OCI-LY1 (cell line): Measurements from ENCODE around the gene P2RY8.

Source experiments
- H2AFZ ChIP-seq: fragments of 200-600 bp; sonication (generic), shearing (Covaris generic); 2 replicates; pipeline ENCODE4 v1.6.0; 2014; ENCODE audit warnings: antibody characterized with exemption, mild to moderate bottlenecking, low read length
- H3F3A ChIP-seq: fragments of 200-600 bp; sonication (generic), shearing (Covaris generic); 2 replicates; pipeline ENCODE4 v1.6.0; 2014; ENCODE audit warnings: mild to moderate bottlenecking, antibody characterized with exemption, low read length, moderate library complexity; ENCODE audit not compliant: insufficient read depth
- H3K27ac ChIP-seq: fragments of 200-600 bp; sonication (generic); 2 replicates; pipeline ENCODE4 v1.5.1; 2014; ENCODE audit warnings: low read length, mixed run types, mild to moderate bottlenecking, low read depth; ENCODE audit not compliant: poor library complexity, severe bottlenecking
- H3K27me3 ChIP-seq: fragments of 200-600 bp; sonication (generic); 2 replicates; pipeline ENCODE4 v1.6.0; 2014; ENCODE audit warnings: antibody characterized with exemption, mild to moderate bottlenecking, low read length, moderate library complexity; ENCODE audit not compliant: insufficient read depth
- H3K36me3 ChIP-seq: fragments of 200-600 bp; sonication (generic); 2 replicates; pipeline ENCODE4 v1.6.1; 2014; ENCODE audit warnings: mild to moderate bottlenecking, antibody characterized with exemption, low read length, moderate library complexity, mixed read lengths; ENCODE audit not compliant: insufficient read depth
- H3K4me1 ChIP-seq: fragments of 200-600 bp; sonication (generic); 2 replicates; pipeline ENCODE4 v1.5.1; 2014; ENCODE audit warnings: mild to moderate bottlenecking, low read length, moderate library complexity; ENCODE audit not compliant: insufficient read depth, severe bottlenecking
- H3K4me2 ChIP-seq: fragments of 200-600 bp; sonication (generic), shearing (Covaris generic); 2 replicates; pipeline ENCODE4 v1.6.1; 2014; ENCODE audit warnings: low read length
- H3K4me3 ChIP-seq: fragments of 200-600 bp; sonication (generic); 2 replicates; pipeline ENCODE4 v1.5.1; 2014; ENCODE audit warnings: low read length, low read depth, mild to moderate bottlenecking, mixed read lengths; ENCODE audit not compliant: poor library complexity, severe bottlenecking
- H3K79me2 ChIP-seq: fragments of 200-600 bp; shearing (Covaris generic); 2 replicates; pipeline ENCODE4 v1.6.1; 2016; ENCODE audit warnings: mixed run types, low read length, mixed read lengths; ENCODE audit not compliant: insufficient read depth
- H3K9ac ChIP-seq: fragments of 200-600 bp; sonication (generic), shearing (Covaris generic); 2 replicates; pipeline ENCODE4 v1.6.1; 2014; ENCODE audit warnings: mild to moderate bottlenecking, low read length, mixed read lengths
- H3K9me2 ChIP-seq: fragments of 200-600 bp; sonication (generic), shearing (Covaris generic); 2 replicates; pipeline ENCODE4 v1.6.1; 2014; ENCODE audit warnings: low read depth, mild to moderate bottlenecking, low read length, mixed read lengths
- H3K9me3 ChIP-seq: fragments of 200-600 bp; shearing (Covaris generic); 2 replicates; pipeline ENCODE4 v1.6.1; 2014; ENCODE audit warnings: low read length, mixed read lengths
- H4K20me1 ChIP-seq: fragments of 200-600 bp; sonication (generic), shearing (Covaris generic); 2 replicates; pipeline ENCODE4 v1.6.0; 2016; ENCODE audit warnings: mild to moderate bottlenecking, low read length; ENCODE audit not compliant: insufficient read depth
- CTCF ChIP-seq: fragments of 200-600 bp; sonication (generic), shearing (Covaris generic); IDR thresholded peaks from 2 replicates; pipeline ENCODE4 v1.5.1; 2017; ENCODE audit warnings: mild to moderate bottlenecking, antibody characterized with exemption, low read length, moderate library complexity, mixed read lengths
- EZH2 ChIP-seq: fragments of 200-600 bp; sonication (generic), shearing (Covaris generic); IDR thresholded peaks from 2 replicates; pipeline ENCODE4 v1.8.0; 2017; ENCODE audit warnings: borderline replicate concordance, mixed run types, mild to moderate bottlenecking, antibody characterized with exemption, low read length, moderate library complexity, mixed read lengths

P2RY8 gene

GRCh38 chrX:1417921-1418771 is 118.8 kb downstream of the P2RY8 start:
- H3K36me3 ChIP-seq = peaks cover 80% of the 10 kb centered on the region
- no peak overlapping the region for H3K4me3 ChIP-seq
- no peak overlapping the region for H3K4me2 ChIP-seq
- H3K79me2 ChIP-seq = no peaks in the 10 kb centered on the region
- H3F3A ChIP-seq = no peaks in the 10 kb centered on the region
- H4K20me1 ChIP-seq = no peaks in the 10 kb centered on the region
- no peak overlapping the region for H3K9ac ChIP-seq
- H3K9me2 ChIP-seq = no peaks in the 10 kb centered on the region
- H3K4me1 ChIP-seq = peaks cover 17% of the 10 kb centered on the region
- no peak for TF ChIP-seq CTCF
- no peak for TF ChIP-seq EZH2
- H3K9me3 ChIP-seq = peaks cover 8% of the 10 kb centered on the region
- no peak overlapping the region for H2AFZ ChIP-seq
- peak overlapping the region; percentile 42 for H3K27ac ChIP-seq
- no peaks in the 10 kb centered on the region for H3K27me3 ChIP-seq

GRCh38 chrX:1416965-1417760 is 119.8 kb downstream of the P2RY8 start:
- no peak for TF ChIP-seq EZH2
- TF ChIP-seq CTCF = no peak
- no peak overlapping the region for H2AFZ ChIP-seq
- no peaks in the 10 kb centered on the region for H3K27me3 ChIP-seq
- H3K27ac ChIP-seq = no peak overlapping the region
- H3K79me2 ChIP-seq = no peaks in the 10 kb centered on the region
- H3K36me3 ChIP-seq = peaks cover 79% of the 10 kb centered on the region
- H3F3A ChIP-seq = no peaks in the 10 kb centered on the region
- H4K20me1 ChIP-seq = no peaks in the 10 kb centered on the region
- H3K4me2 ChIP-seq = no peak overlapping the region
- H3K9ac ChIP-seq = no peak overlapping the region
- peaks cover 17% of the 10 kb centered on the region for H3K4me1 ChIP-seq
- H3K4me3 ChIP-seq = no peak overlapping the region
- H3K9me3 ChIP-seq = peaks cover 7% of the 10 kb centered on the region
- H3K9me2 ChIP-seq = no peaks in the 10 kb centered on the region

GRCh38 chrX:1416327-1416784 is 120.6 kb downstream of the P2RY8 start:
- peaks cover 17% of the 10 kb centered on the region for H3K4me1 ChIP-seq
- no peak overlapping the region for H2AFZ ChIP-seq
- no peaks in the 10 kb centered on the region for H3K9me3 ChIP-seq
- no peaks in the 10 kb centered on the region for H3K27me3 ChIP-seq
- H3K4me2 ChIP-seq = no peak overlapping the region
- peaks cover 78% of the 10 kb centered on the region for H3K36me3 ChIP-seq
- no peak overlapping the region for H3K4me3 ChIP-seq
- no peak overlapping the region for H3K27ac ChIP-seq
- no peaks in the 10 kb centered on the region for H3K9me2 ChIP-seq
- no peaks in the 10 kb centered on the region for H3F3A ChIP-seq
- H4K20me1 ChIP-seq = no peaks in the 10 kb centered on the region
- H3K79me2 ChIP-seq = no peaks in the 10 kb centered on the region
- no peak overlapping the region for H3K9ac ChIP-seq
- no peak for TF ChIP-seq EZH2
- TF ChIP-seq CTCF = no peak
